HG03103 (cell line): ENCODE measurements around the gene TTLL3.
"Not testable (repeated sequence)": the region's sequence is repeated elsewhere in the genome, so short reads cannot be mapped to it uniquely, and the experiment has no call there.

Experiments
- ATAC-seq: cut with Tn5 transposase; IDR thresholded peaks from one replicate; pipeline ENCODE4 v1.9.1; 2021; ENCODE audit warnings: low read depth; ENCODE audit not compliant: unreplicated experiment

TTLL3 gene

DNA sequence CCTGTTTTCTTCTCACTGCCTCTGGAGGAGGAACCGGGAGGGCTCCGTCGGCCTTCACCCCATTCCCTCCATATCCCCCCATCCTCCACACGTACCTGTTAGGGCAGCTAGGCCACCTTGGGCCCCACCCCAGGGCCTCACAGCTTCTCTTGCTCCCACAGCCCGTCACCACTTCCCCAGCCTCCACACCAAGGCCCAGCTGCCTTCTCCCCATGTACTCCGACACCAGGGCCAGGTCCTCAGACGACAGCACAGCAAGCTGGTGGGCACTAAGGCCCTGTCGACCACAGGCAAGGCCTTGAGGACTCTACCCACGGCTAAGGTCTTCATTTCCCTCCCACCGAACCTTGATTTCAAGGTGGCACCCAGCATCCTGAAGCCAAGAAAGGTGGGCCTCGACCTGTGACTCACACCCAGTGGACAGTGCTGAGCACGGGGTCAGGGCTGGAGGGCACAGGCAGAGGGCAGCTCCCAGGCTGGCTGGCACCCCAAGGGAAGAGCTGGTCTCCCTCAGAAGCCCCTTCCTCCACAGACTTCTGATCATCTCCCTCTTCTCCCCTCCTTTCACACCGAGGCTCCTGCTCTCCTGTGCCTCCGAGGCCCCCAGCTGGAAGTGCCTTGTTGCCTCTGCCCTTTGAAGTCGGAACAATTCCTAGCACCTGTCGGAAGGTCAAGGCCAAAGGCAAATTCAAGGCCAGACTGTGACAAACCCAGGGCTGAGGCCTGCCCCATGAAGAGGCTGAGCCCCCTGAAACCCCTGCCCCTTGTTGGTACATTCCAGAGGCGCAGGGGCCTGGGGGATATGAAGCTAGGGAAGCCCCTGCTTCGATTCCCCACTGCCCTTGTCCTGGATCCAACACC lies 24.7 kb downstream of the TTLL3 start:
- ATAC-seq, result no peak

DNA sequence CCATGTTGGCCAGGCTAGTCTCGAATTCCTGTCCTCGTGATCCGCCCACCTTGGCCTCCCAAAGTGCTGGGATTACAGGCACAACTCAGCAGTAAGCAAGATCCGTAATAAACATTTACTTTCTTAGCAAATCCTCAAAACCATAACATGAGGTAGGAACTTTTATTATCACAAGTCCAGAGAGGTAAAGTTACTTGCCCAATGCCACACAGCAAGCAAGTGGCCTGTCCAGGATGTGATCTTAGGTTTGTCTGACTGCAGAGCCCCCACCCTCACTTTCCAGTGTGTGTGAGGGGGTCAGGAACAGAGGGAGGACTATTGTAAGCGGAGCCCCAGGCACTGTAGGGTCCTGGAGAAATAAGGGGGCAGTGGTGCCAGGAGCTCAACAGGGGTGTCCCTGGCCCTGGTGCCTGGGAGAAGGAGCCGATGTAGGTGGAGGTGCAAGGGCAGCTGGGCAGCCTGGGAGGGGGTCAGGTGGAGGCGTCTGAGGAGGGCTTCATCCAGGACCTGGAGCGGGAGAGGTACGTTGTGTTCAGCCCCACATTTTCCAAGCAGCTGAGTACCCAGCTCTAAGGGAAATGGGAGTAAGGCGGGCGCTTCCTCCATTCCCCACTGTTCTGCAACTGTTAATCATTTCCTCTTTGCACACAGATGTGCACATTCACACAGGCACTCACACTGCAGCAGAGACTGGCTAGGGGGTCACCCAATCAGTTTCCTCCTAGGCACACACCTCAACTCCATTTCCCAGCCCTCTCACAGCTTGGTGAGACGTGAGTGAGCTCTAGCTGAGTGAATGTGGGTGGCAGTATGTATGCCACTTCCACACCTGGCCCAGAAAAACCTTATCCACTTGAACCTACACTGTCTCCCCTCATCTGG lies 27.9 kb downstream of the TTLL3 start:
- no peak for ATAC-seq

DNA sequence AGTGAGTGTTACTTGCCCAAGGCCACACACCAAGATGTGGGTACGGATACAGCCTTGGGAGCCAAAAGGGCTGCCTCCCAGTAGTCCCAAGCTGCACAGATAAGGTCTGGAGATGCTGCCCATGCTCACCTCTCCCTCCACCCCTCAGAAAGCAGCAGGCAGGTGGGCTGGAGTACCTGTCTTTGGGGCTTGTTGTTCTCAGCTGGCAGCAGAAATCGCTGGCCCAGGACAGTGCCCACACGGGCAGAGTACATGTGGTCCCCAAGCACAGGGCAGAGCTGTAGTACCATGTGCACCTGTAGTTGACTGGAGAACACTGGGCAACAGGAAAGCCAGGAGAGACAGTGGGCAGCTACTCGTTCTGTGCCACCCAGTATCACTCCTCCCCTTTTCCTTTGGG lies 28.8 kb downstream of the TTLL3 start:
- ATAC-seq, result no peak

DNA sequence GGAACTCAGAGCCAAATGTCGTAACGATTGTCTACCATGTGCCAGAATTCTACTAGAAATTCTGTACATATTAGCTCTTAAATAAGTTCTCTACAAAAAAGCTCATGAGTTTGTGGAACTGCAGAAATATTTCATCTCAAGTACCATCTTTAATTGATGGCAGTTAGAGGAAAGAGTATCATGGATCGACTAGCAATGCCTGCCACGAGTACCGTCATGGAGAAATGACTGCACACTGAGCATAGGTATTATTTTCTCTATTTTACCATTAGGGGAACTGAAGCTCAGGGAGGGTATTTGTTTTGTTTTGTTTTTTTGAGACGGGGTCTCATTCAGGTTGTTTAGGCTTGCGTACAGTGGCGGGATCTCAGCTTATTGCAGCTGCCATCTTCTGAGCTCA lies 31.0 kb downstream of the TTLL3 start:
- no peak for ATAC-seq

DNA sequence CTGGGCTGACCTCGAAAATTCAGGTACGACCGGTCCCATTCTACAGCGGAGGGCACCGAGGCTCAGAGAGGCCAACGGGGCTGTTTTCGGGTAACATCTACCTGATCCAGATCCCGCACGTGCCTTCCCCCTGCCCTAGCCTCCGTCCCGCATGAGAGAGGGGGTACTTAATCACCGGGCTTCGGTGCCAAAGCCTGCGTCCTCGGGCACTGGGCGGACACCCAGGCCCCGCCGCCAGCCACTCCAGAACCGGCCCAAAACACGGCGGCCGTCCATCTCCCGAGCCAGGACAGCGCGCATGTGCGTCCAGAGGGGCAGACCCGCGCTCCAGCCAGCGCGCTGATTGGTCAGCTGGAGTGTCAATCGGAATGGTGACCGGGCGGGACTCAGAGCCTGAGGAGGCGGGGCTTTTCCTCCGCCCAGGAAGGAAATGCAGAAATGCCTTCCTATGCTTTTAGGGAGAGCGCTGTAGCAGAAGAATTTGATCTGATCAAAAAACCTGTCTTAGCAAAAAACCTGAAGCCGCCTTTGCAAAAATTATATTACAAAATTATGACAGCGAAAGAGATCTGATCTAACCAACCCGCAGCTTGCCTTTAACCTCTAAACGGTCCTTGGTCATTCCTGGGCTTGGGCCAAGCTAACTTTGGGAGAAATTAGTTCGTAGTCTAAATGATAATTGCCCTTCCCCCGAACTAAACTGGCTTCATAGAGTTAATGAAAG lies 33.8 kb downstream of the TTLL3 start, which contains the start of gene RPUSD3:
RPUSD3 (minus strand) TSS at position 294 of the 724 bp plus-strand sequence; CDS start at position 276, 18 bp downstream.
- peak; percentile 98 for ATAC-seq

DNA sequence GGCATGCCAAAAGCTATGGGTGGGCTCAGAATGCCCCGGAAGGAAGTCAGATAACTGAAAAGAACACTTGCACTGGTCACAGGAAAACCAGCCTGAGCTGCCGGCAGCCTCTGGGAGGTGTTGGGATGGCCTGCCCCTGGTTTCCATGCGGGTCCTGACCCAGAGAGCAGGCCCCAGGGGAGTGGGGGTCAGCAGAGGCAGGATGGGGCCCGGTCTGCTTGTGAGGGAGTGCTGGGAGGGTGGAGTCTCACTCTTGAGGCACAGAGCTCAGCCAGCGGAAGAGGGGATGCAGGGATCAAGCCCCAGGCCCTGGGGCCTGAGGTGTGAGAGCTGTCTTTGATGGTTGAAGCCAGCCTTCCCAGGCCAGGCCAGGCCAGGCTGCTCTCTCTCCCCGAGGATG lies 36.2 kb downstream of the TTLL3 start:
- ATAC-seq, result no peak

DNA sequence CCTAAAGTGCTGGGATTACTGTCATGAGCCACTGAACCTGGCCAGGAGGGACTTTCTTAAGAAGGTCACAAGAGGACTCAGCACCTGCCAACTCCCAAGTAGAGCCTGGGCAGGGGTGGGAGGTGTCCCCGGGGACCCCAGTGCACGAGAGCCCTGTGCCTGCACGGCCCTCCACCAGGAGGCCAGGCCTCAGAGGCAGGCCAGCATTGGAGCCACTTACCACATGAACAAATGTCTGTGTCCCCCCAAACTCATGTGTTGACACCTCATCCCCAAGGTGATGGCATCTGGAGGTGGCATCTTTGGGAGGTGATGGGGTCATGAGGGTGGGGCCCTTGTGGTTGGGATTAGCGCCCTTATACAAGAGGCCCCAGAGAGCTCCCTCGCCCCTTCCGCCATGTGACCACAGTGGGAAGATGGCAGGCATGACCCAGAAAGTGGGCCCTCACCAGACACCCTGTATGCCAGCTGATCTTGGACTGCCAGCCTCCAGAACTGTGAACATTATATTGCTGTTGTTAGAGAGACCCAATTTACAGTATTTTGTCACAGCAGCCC lies 36.9 kb downstream of the TTLL3 start:
- ATAC-seq, result no peak

DNA sequence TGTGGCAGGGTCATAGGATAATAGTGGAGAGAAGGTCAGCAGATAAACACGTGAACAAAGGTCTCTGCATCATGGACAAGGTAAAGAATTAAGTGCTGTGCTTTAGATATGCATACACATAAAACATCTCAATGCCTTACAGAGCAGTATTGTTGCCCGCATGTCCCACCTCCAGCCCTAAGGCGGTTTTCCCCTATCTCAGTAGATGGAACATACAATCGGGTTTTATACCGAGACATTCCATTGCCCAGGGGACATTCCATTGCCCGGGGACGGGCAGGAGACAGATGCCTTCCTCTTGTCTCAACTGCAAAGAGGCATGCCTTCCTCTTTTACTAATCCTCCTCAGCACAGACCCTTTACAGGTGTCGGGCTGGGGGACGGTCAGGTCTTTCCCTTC lies 37.8 kb downstream of the TTLL3 start:
- ATAC-seq, result not testable (repeated sequence)

DNA sequence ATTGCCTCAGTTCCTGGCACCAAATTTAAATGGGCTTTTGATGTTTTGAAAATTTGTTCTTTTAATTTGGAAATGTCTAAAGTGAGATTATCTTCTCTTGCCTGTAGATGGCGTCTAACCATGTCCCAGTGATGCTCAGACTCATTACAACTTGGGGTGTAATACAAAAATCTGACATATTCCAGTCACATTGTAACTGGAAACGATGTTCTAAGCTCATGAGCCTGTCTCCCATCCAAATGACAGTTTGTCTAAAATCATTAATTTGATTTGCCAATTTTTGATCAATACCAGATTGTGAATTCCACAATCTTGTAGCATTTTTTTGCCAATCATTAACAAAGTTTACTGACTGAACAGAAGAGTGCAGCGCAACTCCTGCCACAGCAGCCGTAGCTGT lies 38.8 kb downstream of the TTLL3 start:
- not testable (repeated sequence) for ATAC-seq

DNA sequence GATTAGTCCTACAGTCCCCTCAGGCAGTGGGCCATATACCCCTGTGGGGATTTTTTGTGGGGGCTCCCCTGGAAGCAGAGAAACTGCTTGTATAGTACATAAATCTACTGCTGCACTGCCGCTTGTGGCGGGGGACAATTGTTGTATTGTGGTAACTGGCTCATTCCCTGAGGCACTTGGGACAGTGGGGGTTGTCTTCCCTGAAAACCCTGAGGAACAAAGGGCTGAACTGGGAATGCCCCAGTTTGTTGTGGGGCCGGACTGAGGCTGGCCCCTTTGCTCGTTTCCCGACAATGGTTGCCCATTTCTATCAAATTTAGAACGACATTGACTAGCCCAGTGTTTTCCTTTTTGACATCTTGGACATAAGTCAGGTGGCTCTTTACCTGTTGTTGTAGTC lies 41.3 kb downstream of the TTLL3 start:
- ATAC-seq, result not testable (repeated sequence)

DNA sequence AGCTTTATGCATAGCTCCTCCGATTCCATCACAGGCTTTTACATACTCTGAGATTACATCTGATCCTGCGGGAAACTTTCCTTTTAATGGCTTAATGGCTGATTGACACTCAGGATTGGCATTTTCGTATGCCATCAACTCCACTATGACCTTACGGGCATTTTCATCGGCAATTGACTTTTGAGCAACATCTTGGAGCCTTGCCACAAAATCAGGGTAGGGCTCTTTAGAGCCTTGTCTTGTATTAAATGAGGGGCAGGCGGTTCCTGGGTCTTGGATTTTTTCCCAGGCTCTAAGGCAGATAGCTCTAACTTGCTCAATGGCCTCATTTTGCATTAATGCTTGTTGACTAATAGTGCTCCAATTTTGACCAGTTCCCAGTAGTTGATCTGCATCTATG lies 41.9 kb downstream of the TTLL3 start:
- ATAC-seq, result not testable (repeated sequence)

DNA sequence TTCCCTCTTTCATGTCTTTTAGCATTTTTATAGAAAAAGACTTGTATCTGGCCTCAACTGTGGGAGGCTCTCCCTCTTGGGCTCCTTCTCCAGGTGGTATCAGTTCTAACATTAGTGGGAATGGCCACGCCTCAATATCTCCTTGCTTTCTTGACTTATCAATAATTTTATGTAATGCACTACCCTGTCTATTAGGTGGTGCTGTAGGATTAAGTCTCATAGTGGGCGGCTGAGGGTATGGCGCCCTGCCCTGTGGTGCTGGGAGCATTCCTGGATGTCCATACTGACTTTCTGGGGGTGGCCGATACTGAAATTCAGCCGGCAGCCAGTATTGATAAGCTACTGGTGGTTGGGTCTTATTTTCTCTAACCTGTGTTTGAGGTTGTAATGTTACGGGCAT lies 42.5 kb downstream of the TTLL3 start:
- no peak for ATAC-seq

DNA sequence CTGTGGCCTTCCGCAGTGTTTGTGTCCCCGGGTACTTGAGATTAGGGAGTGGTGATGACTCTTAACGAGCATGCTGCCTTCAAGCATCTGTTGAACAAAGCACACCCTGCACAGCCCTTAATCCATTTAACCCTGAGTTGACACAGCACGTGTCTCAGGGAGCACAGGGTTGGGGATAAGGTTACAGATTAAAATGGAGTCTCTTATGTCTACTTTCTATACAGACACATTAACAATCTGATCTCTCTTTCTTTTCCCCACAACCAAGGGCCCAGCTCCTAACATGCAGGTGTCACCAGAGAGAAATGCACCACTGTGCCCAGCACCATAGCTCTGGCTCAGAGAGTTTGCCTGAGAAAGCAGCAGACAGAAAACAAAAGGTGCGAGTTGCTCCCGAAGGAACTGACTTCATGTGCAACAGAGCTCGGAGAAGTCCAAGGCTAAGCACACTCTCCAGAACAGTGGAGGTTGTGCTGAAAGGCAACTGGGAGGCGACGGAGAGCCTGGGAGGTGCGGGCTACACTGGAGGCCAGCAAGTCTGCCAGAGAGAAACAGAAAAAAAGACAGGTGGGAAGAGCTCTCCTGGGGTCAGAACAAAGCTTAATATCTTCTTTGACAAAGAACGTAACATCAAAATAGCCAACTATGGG lies 44.4 kb downstream of the TTLL3 start:
- ATAC-seq, result not testable (repeated sequence)

DNA sequence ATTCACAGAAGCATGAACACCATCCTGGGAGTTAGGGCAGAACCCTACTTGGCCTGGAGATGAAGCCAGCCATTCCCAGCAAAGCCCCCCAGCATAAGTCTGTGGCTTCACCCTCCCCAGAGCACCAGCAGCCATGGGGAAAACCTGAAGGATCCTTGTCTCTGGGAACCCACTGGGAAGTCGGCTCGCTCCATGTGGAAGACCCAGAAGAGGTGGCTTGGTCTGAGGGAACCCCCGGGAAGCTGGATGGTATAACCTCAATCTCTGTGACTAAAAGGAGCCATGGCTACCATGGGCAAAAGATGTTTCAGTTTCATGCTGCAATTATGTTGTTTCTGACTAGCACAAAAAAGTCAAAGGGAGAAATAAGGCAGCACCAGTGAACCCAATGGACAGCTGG lies 45.5 kb downstream of the TTLL3 start:
- ATAC-seq, result no peak

DNA sequence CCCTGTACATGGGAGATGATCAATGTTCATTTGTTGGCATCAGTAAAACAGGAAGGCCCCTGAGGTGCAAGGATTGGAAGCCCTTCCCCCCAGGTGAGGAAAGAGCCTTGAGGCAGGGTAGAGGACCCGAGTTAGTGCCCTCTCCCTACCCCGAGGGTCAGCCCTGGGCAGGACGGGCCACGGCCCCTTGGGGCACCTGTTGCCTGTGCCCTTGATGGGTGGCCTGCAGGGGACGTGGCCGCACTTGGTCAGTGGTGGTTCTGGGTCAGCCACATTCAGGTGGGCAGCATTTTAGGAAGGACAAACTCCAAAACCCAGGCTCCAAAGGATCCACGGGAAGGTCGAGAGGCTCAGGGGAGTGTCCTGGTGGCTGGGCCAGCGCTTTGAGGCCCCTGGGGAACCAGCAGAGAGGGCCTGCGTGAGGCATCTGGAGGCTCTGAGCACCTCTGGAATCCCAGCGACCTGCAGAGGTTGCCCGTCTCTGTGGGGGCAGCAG lies 49.5 kb downstream of the TTLL3 start:
- ATAC-seq, result no peak

DNA sequence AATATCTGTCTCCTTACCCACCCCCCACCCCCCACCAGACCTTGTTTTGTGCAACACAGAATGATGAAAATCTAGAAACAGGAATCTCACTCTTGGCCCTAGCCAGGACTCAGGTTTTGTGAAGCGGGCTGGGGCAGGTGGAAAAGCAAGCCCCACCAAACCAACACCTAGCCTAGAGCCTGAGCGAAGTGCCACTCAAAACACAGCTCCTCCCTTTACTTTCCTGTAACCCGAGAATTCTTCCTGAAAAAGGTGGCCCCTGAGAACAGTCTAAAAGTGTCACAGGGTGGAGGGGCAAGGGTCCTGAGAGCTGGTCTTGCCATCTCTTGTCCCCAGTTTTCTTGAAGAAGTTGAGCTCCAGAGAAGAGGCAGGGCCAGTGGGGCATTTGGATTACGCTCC lies 51.1 kb downstream of the TTLL3 start:
- no peak for ATAC-seq

DNA sequence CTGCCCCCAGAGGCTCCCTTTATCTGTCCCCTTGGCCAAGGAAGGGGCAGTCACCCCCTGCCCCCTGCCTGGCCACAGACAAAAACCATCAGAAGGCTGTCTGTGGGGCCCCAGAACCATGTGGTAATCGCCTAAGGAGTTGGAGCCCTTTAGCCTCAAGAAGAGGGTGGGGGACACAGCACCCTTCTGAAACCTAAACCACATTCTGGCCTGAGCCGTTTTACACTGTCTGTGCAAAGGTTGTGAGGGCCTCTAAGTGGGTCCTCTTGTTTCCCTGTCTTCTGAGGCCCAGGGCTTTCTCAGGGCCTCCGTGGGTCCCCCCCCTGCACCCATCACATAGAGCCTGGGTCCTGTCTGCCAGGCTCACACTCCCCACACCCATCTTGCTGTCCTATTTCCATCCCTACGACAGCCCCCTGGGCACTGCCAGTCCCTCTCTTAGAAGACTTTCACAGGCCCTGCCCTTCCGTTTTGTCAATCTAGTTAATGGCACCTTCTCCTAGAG lies 51.6 kb downstream of the TTLL3 start:
- ATAC-seq, result no peak

DNA sequence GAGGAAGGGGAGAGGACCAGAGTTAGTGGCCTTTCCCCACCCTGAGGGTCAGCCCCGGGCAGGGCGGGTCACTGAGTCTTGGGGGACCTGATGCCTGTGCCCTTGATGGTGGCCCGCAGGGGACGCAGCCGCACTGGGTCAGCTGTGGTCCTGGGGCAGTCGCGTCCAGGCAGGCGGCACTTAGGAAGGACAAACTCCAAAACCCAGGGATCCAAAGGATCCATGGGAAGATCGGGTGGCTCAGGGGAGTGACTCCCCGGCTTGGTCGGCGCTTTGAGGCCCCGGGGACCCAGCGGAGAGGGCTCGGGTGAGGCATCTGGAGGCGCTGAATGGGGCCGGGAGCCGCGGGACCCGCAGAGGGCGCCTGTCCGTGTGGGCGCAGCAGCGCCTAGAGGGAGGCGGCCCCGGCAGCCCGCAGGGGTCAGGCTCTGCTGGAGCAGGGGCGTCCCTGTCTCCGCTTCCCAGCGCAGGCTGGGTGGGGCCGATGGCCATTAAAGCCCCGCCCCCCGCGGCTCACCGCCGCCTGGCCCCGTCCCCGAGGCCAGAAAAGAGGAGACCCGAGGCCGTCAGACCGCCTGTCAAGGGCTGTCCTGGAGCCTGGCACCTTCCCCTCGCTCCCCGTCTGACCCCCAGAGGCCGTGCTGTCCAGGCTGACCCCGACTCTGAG lies 52.5 kb downstream of the TTLL3 start:
- ATAC-seq, result no peak
